Measurements from ENCODE around the gene LZTS2.

GRCh38 chr10:100962351-100963080, 37.1 kb upstream of the LZTS2 start:
- TF ChIP-seq CTCF (IDR thresholded peaks at IDR 0.05; ENCODE audit: borderline replicate concordance, extremely low read depth, low read length, poor library complexity, severe bottlenecking): no peak
- no peak for TF ChIP-seq EZH2 (IDR thresholded peaks at IDR 0.05; ENCODE audit: borderline replicate concordance, low read depth, low read length, severe bottlenecking)
